Small intestine (tissue), 7 donors: ENCODE data around the gene LSM7. TPM values are rescaled to one million over a fixed set of nuclear protein-coding genes. Genes with fewer than 3 reads are reported as not detected.

Experiments
- DNase-seq, 2 donors: peaks; one replicate each; pipeline versions ENCODE4 v3.0.0 to v3.0.0-alpha.2; 2013
- FAIRE-seq: peaks from 2 replicates; lab custom pipeline; 2012; peaks lifted over from hg19 to GRCh38; lab: Jason Lieb, UNC
- H3K27ac ChIP-seq, 3 donors: one replicate each; pipeline ENCODE4 v1.5.1; 2013; ENCODE audit warnings: low read length in 2 of 3, mild to moderate bottlenecking in 2 of 3, control low read depth in 1 of 3, inconsistent platforms in 1 of 3, low read depth in 1 of 3, moderate library complexity in 1 of 3
- H3K27me3 ChIP-seq, 3 donors: one replicate each; pipeline ENCODE4 v1.6.1; 2013; ENCODE audit warnings: low read length in 3 of 3, inconsistent platforms in 1 of 3; ENCODE audit not compliant: control insufficient read depth in 3 of 3, insufficient read depth in 3 of 3
- H3K36me3 ChIP-seq, 3 donors: one replicate each; pipeline ENCODE4 v1.6.1; 2013; ENCODE audit warnings: low read length in 3 of 3, inconsistent platforms in 1 of 3, low read depth in 1 of 3, mild to moderate bottlenecking in 1 of 3, moderate library complexity in 1 of 3; ENCODE audit not compliant: control insufficient read depth in 3 of 3, insufficient read depth in 2 of 3
- H3K4me1 ChIP-seq, 3 donors: one replicate each; pipeline ENCODE4 v1.6.1; 2013; ENCODE audit warnings: low read length in 2 of 3, inconsistent platforms in 1 of 3, low read depth in 1 of 3, mild to moderate bottlenecking in 1 of 3, moderate library complexity in 1 of 3; ENCODE audit not compliant: control insufficient read depth in 3 of 3, insufficient read depth in 2 of 3
- H3K4me3 ChIP-seq, 3 donors: one replicate each; pipeline ENCODE4 v1.5.1; 2013; ENCODE audit warnings: low read length in 3 of 3, control low read depth in 1 of 3, inconsistent platforms in 1 of 3, low read depth in 1 of 3, mild to moderate bottlenecking in 1 of 3, moderate library complexity in 1 of 3
- H3K9me3 ChIP-seq, 2 donors: one replicate each; pipeline ENCODE4 v1.6.1; 2013; ENCODE audit warnings: low read depth in 1 of 2, low read length in 1 of 2; ENCODE audit not compliant: control insufficient read depth in 2 of 2, insufficient read depth in 1 of 2
- WGBS, 3 donors: extraction: QIAGEN DNeasy Blood & Tissue Kit; methylation state at CpG; one replicate each; pipeline ENCODE4 v1.1.7; 2013; 5-methylcytosine and 5-hydroxymethylcytosine counted together
- polyA plus RNA-seq, 4 donors: library from polyadenylated mRNA; stranded (reverse) in 3 of 4; unstranded in 1 of 4; fragments of 200-250 nt in 3 of 4; fragments of 120-200 nt in 1 of 4; gene quantifications; one replicate each; pipeline versions ENCODE4 v1.2.1 to v1.2.3, GENCODE V29; 2013
- donor health status: healthy with polysubstance abuse.
- donor health status: control.
- donor health status: control.
- donor health status: Bipolar disorder and iron deficiency.
- donor health status: healthy.

Gene LSM7
- polyA plus RNA-seq, 4 donors: 145 to 471 (median 283) TPM

DNA sequence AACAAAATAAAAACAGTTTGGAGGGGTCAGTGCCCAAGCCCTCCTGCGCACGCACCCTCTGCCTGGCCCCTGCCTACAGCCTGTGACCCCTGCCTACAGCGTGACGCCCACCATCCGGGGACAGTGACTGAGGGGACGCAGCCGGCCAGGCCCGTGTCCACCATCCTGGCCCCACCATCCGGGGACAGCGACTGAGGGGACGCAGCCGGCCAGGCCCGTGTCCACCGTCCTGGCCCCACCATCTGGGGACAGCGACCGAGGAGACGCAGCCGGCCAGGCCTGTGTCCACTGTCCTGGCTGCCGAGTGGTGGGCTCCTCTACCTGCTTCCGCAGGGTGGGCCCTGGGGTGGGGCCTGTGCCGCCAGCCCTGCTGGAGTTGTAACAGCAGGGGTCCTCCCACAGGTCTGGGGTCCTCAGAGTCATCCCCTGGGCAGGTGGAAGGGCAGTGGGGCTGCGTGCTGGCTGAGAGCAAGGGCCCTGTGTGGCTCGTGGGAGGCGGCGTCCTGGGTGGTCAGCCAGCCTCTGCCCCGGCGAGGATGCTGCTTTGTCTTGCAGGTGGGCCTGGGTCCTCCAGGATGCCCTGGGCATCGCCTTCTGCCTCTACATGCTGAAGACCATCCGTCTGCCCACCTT lies 14.4 kb upstream of the LSM7 start:
- Histone ChIP-seq H3K9me3 (no peaks in the 10 kb centered on the region), H3K4me1 (peaks cover 0 to 4% (median 0%) of the 10 kb centered on the region in 3 donors), H3K4me3 (no peak overlapping the region), H3K27me3 (no peaks in the 10 kb centered on the region), H3K27ac (no peak overlapping the region), H3K36me3 (peaks cover 3 to 88% (median 4%) of the 10 kb centered on the region in 3 donors)
- FAIRE-seq: no peak
- no peak for DNase-seq
- 95 to 96% (median 96%) methylated on average over 26 to 29 of the region's 29 CpGs for WGBS, 3 donors

DNA sequence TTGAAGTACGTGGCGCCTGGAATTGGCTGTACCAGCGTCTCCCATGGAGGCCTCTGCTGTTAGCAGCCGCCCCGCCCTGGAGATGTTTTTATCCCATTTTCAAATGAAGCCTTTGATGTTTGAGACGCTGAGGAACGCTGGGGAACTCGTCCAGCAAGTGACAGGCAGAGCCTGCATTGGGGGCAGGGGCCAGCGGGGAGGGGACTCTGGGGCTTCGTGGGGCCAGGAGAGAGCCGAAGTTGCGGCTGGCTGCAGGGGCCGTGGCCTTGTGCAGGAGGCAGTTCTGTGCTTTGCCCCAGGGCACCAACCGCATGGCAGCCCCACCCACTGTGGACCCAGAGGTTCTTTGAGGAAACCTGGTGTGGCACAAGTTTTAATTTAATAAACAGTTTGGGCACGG lies 13.6 kb upstream of the LSM7 start:
- WGBS, 3 donors: 37 to 70% (median 49%) methylated on average over 15 of the region's 15 CpGs
- DNase-seq: no peak

DNA sequence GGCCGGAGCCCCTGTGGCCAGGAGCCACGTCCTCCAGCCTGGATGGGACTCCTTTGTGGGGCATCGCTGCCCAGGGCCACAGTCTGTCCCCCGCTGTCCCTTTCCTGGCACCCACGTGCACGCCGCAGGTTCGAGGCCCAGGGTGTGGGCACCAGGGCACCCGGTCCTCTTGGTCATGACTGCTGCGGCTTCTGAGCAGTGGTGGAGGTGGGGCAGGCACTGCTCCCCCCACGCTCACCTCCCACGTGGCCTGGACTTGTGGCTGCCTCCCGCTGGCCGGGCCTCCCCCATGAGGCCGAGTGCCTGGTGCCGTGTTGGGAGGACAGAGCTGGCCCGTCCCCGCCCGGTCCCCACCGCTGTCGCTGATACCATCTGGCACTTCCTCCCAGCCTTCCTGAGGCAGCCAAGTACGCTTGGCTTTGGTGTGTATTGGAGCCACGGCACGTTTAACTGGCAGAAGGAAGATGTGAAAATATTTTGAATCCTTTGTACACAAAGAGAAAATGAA lies 12.9 kb upstream of the LSM7 start:
- no peak for DNase-seq

More for the DNA sequence above, 13.6 kb upstream of the LSM7 start:
- no peaks in the 10 kb centered on the region for H3K27me3 ChIP-seq
- H3K9me3 ChIP-seq: no peaks in the 10 kb centered on the region
- peaks cover 0 to 12% (median 0%) of the 10 kb centered on the region in 3 donors for H3K4me1 ChIP-seq
- no peak overlapping the region for H3K4me3 ChIP-seq
- no peak for FAIRE-seq
- H3K27ac ChIP-seq: no peak overlapping the region
- peaks cover 3 to 95% (median 4%) of the 10 kb centered on the region in 3 donors for H3K36me3 ChIP-seq

DNA sequence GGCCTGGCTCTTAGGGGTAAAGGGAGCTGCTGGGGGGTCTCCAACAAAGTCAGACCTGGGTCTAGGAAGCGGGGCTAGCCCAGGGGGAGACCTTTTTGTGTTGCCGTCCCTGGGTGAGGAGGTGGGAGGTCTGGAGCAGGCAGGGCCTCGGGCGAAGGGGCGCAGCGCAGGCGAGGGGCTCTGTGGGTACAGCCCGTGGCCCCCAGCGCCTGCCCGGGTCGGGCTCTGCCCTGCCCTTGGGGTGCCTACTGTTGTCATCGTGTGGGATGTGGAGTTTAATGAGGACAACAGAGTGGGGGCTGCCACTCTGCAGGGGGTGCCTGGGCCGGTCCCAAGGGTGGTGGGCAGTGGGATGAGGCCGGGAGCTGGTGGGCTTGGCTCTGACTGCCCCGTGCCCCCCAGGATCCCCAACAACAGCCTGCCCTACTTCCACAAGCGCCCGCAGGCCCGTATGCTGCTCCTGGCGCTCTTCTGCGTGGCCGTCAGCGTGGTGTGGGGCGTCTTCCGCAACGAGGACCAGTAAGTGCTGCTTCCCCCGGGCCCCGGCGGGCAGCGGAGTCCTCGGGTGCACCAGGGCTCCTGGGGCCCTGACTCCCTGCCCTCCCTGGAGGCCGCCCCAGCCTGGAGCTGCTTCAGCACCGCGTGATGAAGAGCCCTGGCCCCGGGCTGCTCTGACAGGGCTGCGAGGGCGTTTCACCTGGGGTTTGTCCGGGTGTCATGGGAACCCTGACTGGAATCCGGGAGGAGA lies 12.3 kb upstream of the LSM7 start:
- no peak overlapping the region for H3K4me3 ChIP-seq
- peaks cover 0 to 11% (median 0%) of the 10 kb centered on the region in 3 donors for H3K4me1 ChIP-seq
- H3K27me3 ChIP-seq: no peaks in the 10 kb centered on the region
- FAIRE-seq (no peak), DNase-seq (no peak)
- no peaks in the 10 kb centered on the region for H3K9me3 ChIP-seq
- H3K36me3 ChIP-seq: peaks cover 3 to 91% (median 4%) of the 10 kb centered on the region in 3 donors
- WGBS, 3 donors: 91 to 94% (median 92%) methylated on average over 36 to 38 of the region's 38 CpGs
- H3K27ac ChIP-seq: no peak overlapping the region

More for the DNA sequence above, 12.9 kb upstream of the LSM7 start:
- peaks cover 3 to 95% (median 4%) of the 10 kb centered on the region in 3 donors for H3K36me3 ChIP-seq
- H3K4me1 ChIP-seq: peaks cover 0 to 15% (median 0%) of the 10 kb centered on the region in 3 donors
- no peak overlapping the region for H3K4me3 ChIP-seq
- WGBS, 3 donors: 62 to 76% (median 69%) methylated on average over 24 of the region's 24 CpGs
- H3K9me3 ChIP-seq: no peaks in the 10 kb centered on the region
- no peaks in the 10 kb centered on the region for H3K27me3 ChIP-seq
- no peak for FAIRE-seq
- H3K27ac ChIP-seq: no peak overlapping the region

DNA sequence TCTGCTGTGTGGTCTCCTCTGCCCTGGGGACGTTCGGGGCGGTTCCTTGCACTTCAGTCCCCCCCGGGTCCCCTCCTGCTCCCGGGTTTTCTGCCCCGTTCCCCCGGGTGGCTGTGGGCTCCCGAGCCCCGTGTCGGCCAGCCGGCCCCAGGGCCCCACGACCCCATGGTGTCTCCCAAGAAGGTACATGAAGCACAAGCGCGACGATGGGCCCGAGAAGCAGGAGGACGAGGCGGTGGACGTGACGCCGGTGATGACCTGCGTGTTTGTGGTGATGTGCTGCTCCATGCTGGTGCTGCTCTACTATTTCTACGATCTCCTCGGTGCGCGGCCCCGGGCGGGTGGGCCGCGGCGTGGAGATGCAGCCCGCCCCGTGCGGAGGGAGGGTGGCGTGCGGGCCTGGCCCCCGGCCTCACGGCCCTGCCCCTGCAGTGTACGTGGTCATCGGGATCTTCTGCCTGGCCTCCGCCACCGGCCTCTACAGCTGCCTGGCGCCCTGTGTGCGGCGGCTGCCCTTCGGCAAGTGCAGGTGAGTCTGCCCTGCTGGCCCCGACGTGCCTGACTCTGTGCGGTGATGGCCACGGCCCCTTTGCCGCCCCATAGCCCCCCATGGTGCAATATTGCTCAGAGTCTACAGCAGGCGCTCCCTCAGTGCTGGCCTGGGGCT lies 11.4 kb upstream of the LSM7 start:
- WGBS, 3 donors: 94 to 95% (median 95%) methylated on average over 49 to 52 of the region's 52 CpGs
- Histone ChIP-seq H3K36me3 (peaks cover 3 to 91% (median 4%) of the 10 kb centered on the region in 3 donors), H3K4me3 (no peak overlapping the region), H3K4me1 (peaks cover 0 to 12% (median 0%) of the 10 kb centered on the region in 3 donors), H3K27me3 (no peaks in the 10 kb centered on the region), H3K9me3 (peaks cover 0 to 6% of the 10 kb centered on the region in 2 donors), H3K27ac (no peak overlapping the region)
- FAIRE-seq (no peak), DNase-seq (no peak)

DNA sequence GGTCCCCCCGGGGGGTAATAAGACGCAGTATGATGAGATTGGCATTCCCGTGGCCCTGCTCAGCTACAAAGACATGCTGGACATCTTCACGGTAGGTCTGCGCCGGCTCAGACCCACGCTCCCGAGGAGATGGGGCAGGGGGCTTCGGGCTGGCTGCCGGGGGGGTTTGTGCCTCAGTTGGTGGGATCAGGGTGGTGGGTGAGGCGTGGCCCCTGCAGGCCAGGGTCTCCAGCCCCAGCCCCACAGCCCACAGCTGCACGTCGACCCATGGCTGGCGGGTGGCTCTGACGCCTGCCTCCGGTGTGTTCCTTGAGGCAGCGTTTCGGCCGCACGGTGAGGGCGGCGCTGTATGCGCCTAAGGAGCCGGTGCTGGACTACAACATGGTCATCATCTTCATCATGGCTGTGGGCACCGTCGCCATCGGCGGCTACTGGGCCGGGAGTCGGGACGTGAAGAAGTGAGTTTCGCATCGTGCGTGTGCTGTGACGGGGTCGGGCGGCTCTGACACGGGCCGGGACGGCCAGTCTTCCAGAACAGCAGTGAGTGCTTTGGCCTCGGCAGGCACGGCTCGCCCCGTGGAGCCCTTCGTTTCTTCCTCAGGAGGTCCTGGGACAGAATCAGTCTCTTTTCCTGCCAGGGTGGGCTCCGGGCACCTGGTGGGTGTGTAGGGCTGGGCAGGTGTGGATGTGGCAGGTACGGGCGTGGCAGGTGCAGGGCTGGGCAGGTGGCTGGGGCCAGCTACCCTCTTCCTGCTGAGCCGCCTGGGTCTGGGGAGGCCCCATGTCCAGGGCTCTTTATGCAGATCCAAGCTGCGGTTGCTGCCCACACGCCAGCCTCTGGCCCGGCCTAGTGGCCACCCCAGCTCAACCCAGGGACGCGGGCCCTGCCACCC lies 10.6 kb upstream of the LSM7 start:
- DNase-seq (no peak), FAIRE-seq (no peak)
- peaks cover 2 to 92% (median 3%) of the 10 kb centered on the region in 3 donors for H3K36me3 ChIP-seq
- no peaks in the 10 kb centered on the region for H3K27me3 ChIP-seq
- H3K9me3 ChIP-seq: peaks cover 0 to 6% of the 10 kb centered on the region in 2 donors
- WGBS, 3 donors: 88 to 94% (median 89%) methylated on average over 49 to 54 of the region's 54 CpGs
- no peak overlapping the region for H3K4me3 ChIP-seq
- H3K27ac ChIP-seq: no peak overlapping the region
- peaks cover 0 to 20% (median 0%) of the 10 kb centered on the region in 3 donors for H3K4me1 ChIP-seq

DNA sequence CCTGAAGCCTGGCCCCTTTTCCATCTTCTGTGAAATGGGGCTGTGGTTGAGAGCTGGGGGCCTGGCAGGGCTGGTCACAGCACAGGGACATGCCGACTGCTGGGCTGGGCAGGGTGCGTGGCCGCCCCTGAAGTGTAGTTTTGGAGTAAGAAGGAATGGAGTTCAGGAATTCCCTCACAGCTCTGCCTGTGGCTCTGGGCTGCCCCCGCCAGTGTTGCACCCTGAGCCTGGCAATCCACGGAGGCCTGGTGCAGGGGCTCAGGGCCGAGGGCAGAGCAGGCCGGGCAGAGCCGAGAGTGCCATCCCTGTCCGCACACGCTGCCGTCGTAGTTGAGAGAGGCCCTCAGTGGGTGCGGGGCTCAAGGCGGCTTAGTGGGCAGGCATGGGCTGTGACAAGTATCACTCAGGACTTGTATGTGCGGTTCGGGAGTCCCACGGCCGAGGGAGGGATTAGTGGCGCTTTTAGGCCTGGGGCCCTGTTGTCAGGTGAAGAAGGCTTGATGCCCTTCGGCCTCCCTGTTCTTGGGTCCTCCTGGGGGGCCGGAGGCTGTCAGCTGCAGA lies 9.7 kb upstream of the LSM7 start:
- 92 to 96% (median 95%) methylated on average over 18 to 21 of the region's 21 CpGs for WGBS, 3 donors
- peaks cover 2 to 88% (median 3%) of the 10 kb centered on the region in 3 donors for H3K36me3 ChIP-seq
- peaks cover 0 to 29% (median 0%) of the 10 kb centered on the region in 3 donors for H3K4me1 ChIP-seq
- peaks cover 0 to 6% of the 10 kb centered on the region in 2 donors for H3K9me3 ChIP-seq
- DNase-seq: no peak
- H3K4me3 ChIP-seq: no peak overlapping the region
- no peak for FAIRE-seq
- H3K27me3 ChIP-seq: no peaks in the 10 kb centered on the region
- no peak overlapping the region for H3K27ac ChIP-seq
